Endothelial cell of umbilical vein (primary cell): ENCODE data around the gene CTDP1. TPM values are rescaled to one million over a fixed set of nuclear protein-coding genes. Genes with fewer than 3 reads are reported as not detected.

Experiments used
- BruUV-seq: library from RNA; stranded (reverse); fragments of 400-500 nt; replicated peaks from 2 replicates; lab custom pipeline; 2021; lab: Mats Ljungman, UMichigan
- CTCF ChIA-PET: fragments of 300-600, 350-600 bp; sonication (Branson Sonifier 250); formaldehyde crosslinking; loops from one replicate; lab custom pipeline; 2021; ENCODE audit warnings: antibody characterized with exemption, inconsistent platforms; lab: Charles Lee
- POLR2A ChIA-PET: fragments of 300-600, 350-600 bp; sonication (Branson Sonifier 250); formaldehyde crosslinking; loops from one replicate; lab custom pipeline; 2021; ENCODE audit warnings: antibody characterized with exemption, inconsistent platforms; lab: Charles Lee
- DNase-seq: peaks from one replicate; pipeline ENCODE4 v3.0.0-alpha.2; 2011; ENCODE audit warnings: low read depth, low spot score
- FAIRE-seq: peaks from 2 replicates; lab custom pipeline; 2011; peaks lifted over from hg19 to GRCh38; lab: Jason Lieb, UNC
- H2AFZ ChIP-seq: 2 replicates; pipeline ENCODE4 v1.6.0; 2012; ENCODE audit warnings: low read depth, low read length, control low read depth, inconsistent platforms
- H3K27ac ChIP-seq: 2 replicates; pipeline ENCODE4 v1.5.1; 2011; ENCODE audit warnings: low read depth, mild to moderate bottlenecking, control low read depth, low read length, moderate library complexity; ENCODE audit not compliant: insufficient read depth
- H3K27me3 ChIP-seq, 2 experiments: 2 replicates each; pipeline versions ENCODE4 v1.6.0 to v1.6.1; 2011; ENCODE audit warnings: low read length in 2 of 2, mixed read lengths in 1 of 2; ENCODE audit not compliant: control insufficient read depth in 2 of 2, insufficient read depth in 2 of 2
- H3K36me3 ChIP-seq, 2 experiments: 2 replicates in 1 of 2; 3 replicates in 1 of 2; pipeline ENCODE4 v1.5.1; 2011; ENCODE audit warnings: low read length in 2 of 2, mild to moderate bottlenecking in 1 of 2, moderate library complexity in 1 of 2; ENCODE audit not compliant: control insufficient read depth in 2 of 2, insufficient read depth in 2 of 2; ENCODE audit errors: extremely low read depth in 1 of 2
- H3K4me1 ChIP-seq: 3 replicates; pipeline ENCODE4 v1.5.1; 2011; ENCODE audit warnings: mild to moderate bottlenecking, low read length; ENCODE audit not compliant: control insufficient read depth, insufficient read depth; ENCODE audit errors: extremely low read depth
- H3K4me2 ChIP-seq: 2 replicates; pipeline ENCODE4 v1.6.1; 2011; ENCODE audit warnings: low read length, control low read depth, mixed read lengths; ENCODE audit not compliant: insufficient read depth
- H3K4me3 ChIP-seq, 3 experiments: fragments of 200-600 bp in 1 of 3; sonication (generic), shearing (Covaris generic) in 1 of 3; replicated peaks in 1 of 3; 2 replicates each; pipeline ENCODE4 v1.5.1; 2011 to 2016; ENCODE audit warnings: control low read depth in 3 of 3, low read length in 3 of 3, mild to moderate bottlenecking in 2 of 3, inconsistent platforms in 1 of 3, low read depth in 1 of 3, moderate library complexity in 1 of 3; ENCODE audit not compliant: insufficient read depth in 1 of 3
- H3K79me2 ChIP-seq: 2 replicates; pipeline ENCODE4 v1.6.0; 2012; ENCODE audit warnings: low read length, inconsistent platforms; ENCODE audit not compliant: control insufficient read depth, insufficient read depth
- H3K9ac ChIP-seq: replicated peaks from 2 replicates; pipeline ENCODE3; 2011; ENCODE audit warnings: low read length, control low read depth; ENCODE audit not compliant: insufficient read depth; ENCODE audit errors: extremely low read depth
- H3K9me1 ChIP-seq: replicated peaks from 3 replicates; pipeline ENCODE4 v1.6.0; 2011; ENCODE audit warnings: mild to moderate bottlenecking, low read length; ENCODE audit not compliant: control insufficient read depth, insufficient read depth; ENCODE audit errors: extremely low read depth
- H3K9me3 ChIP-seq: replicated peaks from 2 replicates; pipeline ENCODE4 v1.5.1; 2012; ENCODE audit warnings: low read length, inconsistent platforms; ENCODE audit not compliant: control insufficient read depth, insufficient read depth
- H4K20me1 ChIP-seq: replicated peaks from 2 replicates; pipeline ENCODE3; 2011; ENCODE audit warnings: mild to moderate bottlenecking, low read length; ENCODE audit not compliant: control insufficient read depth, insufficient read depth; ENCODE audit errors: extremely low read depth
- EZH2 ChIP-seq: IDR thresholded peaks from 2 replicates; pipeline ENCODE4 v1.6.1; 2012; ENCODE audit warnings: borderline replicate concordance, low read depth, mild to moderate bottlenecking, moderate library complexity, low read length, inconsistent platforms; ENCODE audit not compliant: severe bottlenecking
- GATA2 ChIP-seq: IDR thresholded peaks from 2 replicates; pipeline ENCODE4 v1.7.0; 2011; ENCODE audit warnings: low read depth, mild to moderate bottlenecking, moderate library complexity, mixed read lengths, low read length; ENCODE audit not compliant: insufficient read length, insufficient read depth
- MAX ChIP-seq: IDR thresholded peaks from 2 replicates; pipeline ENCODE4 v1.6.1; 2011; ENCODE audit not compliant: insufficient read depth, insufficient read length
- MYC ChIP-seq: IDR thresholded peaks from one replicate; pipeline ENCODE4 v1.6.1; 2011; ENCODE audit warnings: mild to moderate bottlenecking, low read depth, low read length
- POLR2A ChIP-seq: IDR thresholded peaks from 2 replicates; pipeline ENCODE4 v1.6.1; 2012; ENCODE audit warnings: low read depth, mild to moderate bottlenecking, control low read depth, low read length
- dilution Hi-C: fragments of 300-500 bp; cut with MboI; formaldehyde crosslinking; loops from one replicate; pipeline ENCODE4 v1.15.0; 2019; ENCODE audit warnings: low sequenced_read_pairs; ENCODE audit not compliant: extremely low pct_ligation_motif_present
- intact Hi-C: fragments of 100-400 bp; cut with micrococcal nuclease; formaldehyde crosslinking; loops from one replicate; pipeline ENCODE4 v1.10.0; 2022
- polyA plus RNA-seq, 4 experiments: library from polyadenylated mRNA; depleted of rRNA in 3 of 4; stranded (reverse) in 3 of 4; unstranded in 1 of 4; fragments of >200 nt; gene quantifications; 2 replicates each; pipeline versions ENCODE4 v1.2.1 to v1.2.3, GENCODE V29; 2011 to 2012; ENCODE audit warnings: missing spikeins in 1 of 4
- total RNA-seq: library from RNA; stranded (reverse); gene quantifications from 2 replicates; pipeline ENCODE4 v1.2.3, GENCODE V29; 2021
- TF ChIP-seq, protein P1 (sequence below), 2 donors: IDR thresholded peaks; 1 replicate in 1 of 2; 2 replicates in 1 of 2; pipeline ENCODE4 v1.5.1; 2011; ENCODE audit warnings: low read length in 2 of 2, mild to moderate bottlenecking in 2 of 2, moderate library complexity in 2 of 2, control low read depth in 1 of 2, inconsistent platforms in 1 of 2, low read depth in 1 of 2; ENCODE audit not compliant: insufficient read depth in 1 of 2; ENCODE audit errors: extremely low read depth in 1 of 2

The CTDP1 gene
- total and polyA plus RNA-seq, 2 donors (not counting 3 experiments of a cell fraction or from before 2014, with no cell fraction given) = 15.3 to 27.6 TPM

DNA sequence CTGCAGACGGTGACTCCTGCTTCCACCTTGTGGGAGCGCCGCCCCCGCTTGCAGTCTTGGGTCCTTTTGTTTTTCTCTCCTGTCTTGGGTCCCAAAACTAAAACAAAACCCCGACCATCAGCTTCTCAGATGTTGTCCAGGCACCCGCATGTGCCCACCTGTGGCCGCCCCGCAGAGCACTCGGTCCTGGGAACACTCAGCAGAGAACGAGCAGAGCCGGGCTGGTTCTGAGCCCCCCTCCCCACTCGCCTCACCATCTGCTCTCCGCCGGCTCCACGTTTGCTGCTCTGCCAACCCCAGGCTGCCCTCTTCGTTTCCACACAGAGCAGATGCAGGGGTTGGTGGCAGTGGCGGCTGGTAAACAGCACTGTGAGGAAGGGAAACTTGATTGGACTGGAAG is 38.5 kb downstream of the CTDP1 start:
- ChIA-PET CTCF (no interaction called here), POLR2A (no interaction called here)
- BruUV-seq = no TSS peak
- Histone ChIP-seq H3K36me3 (peaks cover 3 to 36% of the 10 kb centered on the region in 2 experiments), H3K9me3 (no peaks in the 10 kb centered on the region), H3K4me2 (no peak overlapping the region), H3K4me1 (no peaks in the 10 kb centered on the region), H3K4me3 (no peak overlapping the region), H3K27ac (no peak overlapping the region), H4K20me1 (no peaks in the 10 kb centered on the region), H3K27me3 (no peaks in the 10 kb centered on the region), H2AFZ (no peak overlapping the region), H3K79me2 (no peaks in the 10 kb centered on the region), H3K9me1 (no peaks in the 10 kb centered on the region), H3K9ac (no peak overlapping the region)
- DNase-seq (no peak), FAIRE-seq (no peak)
- no peak for TF ChIP-seq EZH2
- TF ChIP-seq GATA2 = no peak
- no peak for TF ChIP-seq MAX
- TF ChIP-seq POLR2A = no peak
- TF ChIP-seq MYC = no peak
- TF ChIP-seq, protein P1, sequence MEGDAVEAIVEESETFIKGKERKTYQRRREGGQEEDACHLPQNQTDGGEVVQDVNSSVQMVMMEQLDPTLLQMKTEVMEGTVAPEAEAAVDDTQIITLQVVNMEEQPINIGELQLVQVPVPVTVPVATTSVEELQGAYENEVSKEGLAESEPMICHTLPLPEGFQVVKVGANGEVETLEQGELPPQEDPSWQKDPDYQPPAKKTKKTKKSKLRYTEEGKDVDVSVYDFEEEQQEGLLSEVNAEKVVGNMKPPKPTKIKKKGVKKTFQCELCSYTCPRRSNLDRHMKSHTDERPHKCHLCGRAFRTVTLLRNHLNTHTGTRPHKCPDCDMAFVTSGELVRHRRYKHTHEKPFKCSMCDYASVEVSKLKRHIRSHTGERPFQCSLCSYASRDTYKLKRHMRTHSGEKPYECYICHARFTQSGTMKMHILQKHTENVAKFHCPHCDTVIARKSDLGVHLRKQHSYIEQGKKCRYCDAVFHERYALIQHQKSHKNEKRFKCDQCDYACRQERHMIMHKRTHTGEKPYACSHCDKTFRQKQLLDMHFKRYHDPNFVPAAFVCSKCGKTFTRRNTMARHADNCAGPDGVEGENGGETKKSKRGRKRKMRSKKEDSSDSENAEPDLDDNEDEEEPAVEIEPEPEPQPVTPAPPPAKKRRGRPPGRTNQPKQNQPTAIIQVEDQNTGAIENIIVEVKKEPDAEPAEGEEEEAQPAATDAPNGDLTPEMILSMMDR (IDR thresholded peaks at IDR 0.05; ENCODE audit: extremely low read depth in 1 of 2, insufficient read depth in 1 of 2, low read depth in 1 of 2, low read length in 2 of 2) = no peak
- dilution Hi-C loops (no loop called here), intact Hi-C loops (no loop called here)
